K562 (cell line): ENCODE results near the gene PNMA8B. TPM values are rescaled to one million over a fixed set of nuclear protein-coding genes. Genes with fewer than 3 reads are reported as not detected.

Experiments used
- ARHGAP35 ChIP-seq: fragments of 450-650 bp; IDR thresholded peaks from 2 replicates; pipeline ENCODE4 v1.6.1; 2018; ENCODE audit not compliant: partially characterized antibody
- BHLHE40 ChIP-seq: IDR thresholded peaks from 2 replicates; pipeline ENCODE4 v1.6.1; 2011; ENCODE audit warnings: low read length, improper control_type of control experiment
- BRD9 ChIP-seq: fragments of 450-650 bp; IDR thresholded peaks from 2 replicates; pipeline ENCODE4 v1.6.1; 2018; ENCODE audit warnings: low read depth; ENCODE audit not compliant: partially characterized antibody
- EGR1 ChIP-seq: fragments of 450-650 bp; conservative IDR thresholded peaks from 2 replicates; pipeline ENCODE4 v1.6.1; 2017; ENCODE audit warnings: mild to moderate bottlenecking
- HDAC2 ChIP-seq: fragments of 450-650 bp; IDR thresholded peaks from 2 replicates; pipeline ENCODE4 v1.6.1; 2016; ENCODE audit warnings: mild to moderate bottlenecking
- MAZ ChIP-seq, 2 experiments: fragments of 450-650 bp in 1 of 2; sonication (generic) in 1 of 2; formaldehyde crosslinking; IDR thresholded peaks in 1 of 2; conservative IDR thresholded peaks in 1 of 2; 2 replicates each; pipeline versions ENCODE4 v1.4.0 to v1.5.0; 2020; ENCODE audit warnings: mild to moderate bottlenecking in 1 of 2, missing genetic modification reagents in 1 of 2
- NFE2L1 ChIP-seq: fragments of 450-650 bp; IDR thresholded peaks from 2 replicates; pipeline ENCODE4 v1.6.1; 2016; ENCODE audit warnings: missing genetic modification characterization, low read depth, mild to moderate bottlenecking, missing compliant biosample characterization, moderate library complexity, borderline replicate concordance
- RAD21 ChIP-seq, 2 experiments: fragments of 250-450 bp in 1 of 2; fragments of 450-650 bp in 1 of 2; sonication (Bioruptor Pico) in 1 of 2; formaldehyde crosslinking in 1 of 2; IDR thresholded peaks in 1 of 2; conservative IDR thresholded peaks in 1 of 2; 2 replicates each; pipeline versions ENCODE4 v1.4.0 to v1.8.0; 2020 to 2022; ENCODE audit warnings: mild to moderate bottlenecking in 2 of 2, moderate library complexity in 1 of 2
- SMC3 ChIP-seq: conservative IDR thresholded peaks from 2 replicates; pipeline ENCODE4 v1.6.1; 2011; ENCODE audit warnings: low read depth, low read length, improper control_type of control experiment; ENCODE audit not compliant: insufficient read depth
- SRF ChIP-seq, 2 experiments: fragments of 250-450, 450-650 bp in 1 of 2; sonication (Bioruptor Pico) in 1 of 2; sonication (generic) in 1 of 2; formaldehyde crosslinking; IDR thresholded peaks; 2 replicates each; pipeline versions ENCODE4 v1.5.0 to v1.5.1; 2020 to 2022; ENCODE audit warnings: mild to moderate bottlenecking in 1 of 2, missing genetic modification reagents in 1 of 2
- TARDBP ChIP-seq: fragments of 450-650 bp; IDR thresholded peaks from 2 replicates; pipeline ENCODE4 v1.6.1; 2016
- ZNF263 ChIP-seq: sonication (generic); formaldehyde crosslinking; IDR thresholded peaks from 2 replicates; pipeline ENCODE4 v1.8.0; 2022; ENCODE audit warnings: mild to moderate bottlenecking, missing genetic modification reagents, borderline replicate concordance
- ZNF431 ChIP-seq: sonication (generic); formaldehyde crosslinking; IDR thresholded peaks from 2 replicates; pipeline ENCODE4 v1.8.0; 2022; ENCODE audit warnings: mild to moderate bottlenecking, missing genetic modification reagents
- polyA plus RNA-seq, 8 experiments: library from polyadenylated mRNA; depleted of rRNA in 4 of 8; stranded (reverse) in 5 of 8; unstranded in 3 of 8; fragments of >200 nt; fragmentation: Nextera tagmentation in 2 of 8; fragmentation: Illumina TruSeq in 1 of 8; extraction: Ambion mirVana in 2 of 8; extraction: Trizol in 1 of 8; gene quantifications; 2 replicates each; pipeline versions ENCODE4 v1.2.1 to v1.2.3, GENCODE V29; 2011 to 2014; ENCODE audit warnings: inconsistent platforms in 1 of 8, missing spikeins in 1 of 8
- total RNA-seq, 7 experiments: library from RNA; depleted of rRNA in 6 of 7; stranded (reverse); fragments of >200 nt in 6 of 7; fragmentation: Illumina TruSeq in 2 of 7; extraction: Trizol in 2 of 7; gene quantifications; 2 replicates each; pipeline versions ENCODE4 v1.2.1 to v1.2.3, GENCODE V29; 2011 to 2021; ENCODE audit warnings: low replicate concordance in 1 of 7
- TF ChIP-seq, protein P1 (sequence below): fragments of 450-650 bp; IDR thresholded peaks from 2 replicates; pipeline ENCODE4 v1.6.1; 2018; ENCODE audit warnings: mild to moderate bottlenecking, low read depth; ENCODE audit not compliant: partially characterized antibody
- TF ChIP-seq, protein P2 (sequence below), 2 experiments: fragments of 450-650 bp; conservative IDR thresholded peaks; 2 replicates each; pipeline ENCODE4 v1.6.1; 2017; ENCODE audit warnings: mild to moderate bottlenecking in 2 of 2, moderate library complexity in 2 of 2
- TF ChIP-seq, protein P3 (sequence below), 3 experiments: IDR thresholded peaks in 2 of 3; conservative IDR thresholded peaks in 1 of 3; 2 replicates each; pipeline ENCODE4 v1.5.1; 2011 to 2012; ENCODE audit warnings: low read length in 3 of 3, mild to moderate bottlenecking in 3 of 3, control low read depth in 2 of 3, improper control_type of control experiment in 1 of 3, inconsistent platforms in 1 of 3, low read depth in 1 of 3, mixed read lengths in 1 of 3, moderate library complexity in 1 of 3; ENCODE audit not compliant: insufficient read depth in 2 of 3
- TF ChIP-seq, protein P4 (sequence below): fragments of 200-800 bp; sonication (Bioruptor generic); IDR thresholded peaks from 2 replicates; pipeline ENCODE4 v1.6.1; 2017; ENCODE audit warnings: missing genetic modification characterization, missing compliant biosample characterization

The PNMA8B gene
- total and polyA plus RNA-seq, 9 of the 15 experiments (the other 6 are each of a cell fraction or from before 2014, with no cell fraction given), result not detected

DNA sequence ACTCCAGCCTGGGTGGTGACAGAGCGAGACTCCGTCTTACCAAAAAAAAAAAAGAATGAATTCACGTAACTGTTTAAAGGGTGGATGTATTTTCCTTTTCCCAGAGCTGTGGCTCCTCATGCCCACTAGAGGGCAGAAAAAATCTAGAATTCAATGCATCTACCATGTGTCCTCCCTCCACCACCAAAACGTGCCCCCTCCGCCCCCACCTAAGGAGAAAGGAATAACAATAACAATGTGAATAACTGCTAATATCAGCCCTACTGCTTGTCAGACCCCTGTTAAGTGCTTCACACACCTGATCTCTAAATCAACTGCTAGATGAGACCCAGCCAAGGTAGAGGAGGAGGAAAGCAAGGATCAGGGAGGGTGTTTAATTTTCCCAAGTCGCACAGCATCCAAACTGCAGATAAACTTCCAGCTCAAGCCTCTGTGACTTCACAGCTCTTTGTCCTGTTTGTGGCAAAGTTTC is 20.2 kb upstream of the PNMA8B start (continued):
- TF ChIP-seq EGR1, result peak; percentile 61
- TF ChIP-seq TARDBP, result no peak
- TF ChIP-seq, protein P1, sequence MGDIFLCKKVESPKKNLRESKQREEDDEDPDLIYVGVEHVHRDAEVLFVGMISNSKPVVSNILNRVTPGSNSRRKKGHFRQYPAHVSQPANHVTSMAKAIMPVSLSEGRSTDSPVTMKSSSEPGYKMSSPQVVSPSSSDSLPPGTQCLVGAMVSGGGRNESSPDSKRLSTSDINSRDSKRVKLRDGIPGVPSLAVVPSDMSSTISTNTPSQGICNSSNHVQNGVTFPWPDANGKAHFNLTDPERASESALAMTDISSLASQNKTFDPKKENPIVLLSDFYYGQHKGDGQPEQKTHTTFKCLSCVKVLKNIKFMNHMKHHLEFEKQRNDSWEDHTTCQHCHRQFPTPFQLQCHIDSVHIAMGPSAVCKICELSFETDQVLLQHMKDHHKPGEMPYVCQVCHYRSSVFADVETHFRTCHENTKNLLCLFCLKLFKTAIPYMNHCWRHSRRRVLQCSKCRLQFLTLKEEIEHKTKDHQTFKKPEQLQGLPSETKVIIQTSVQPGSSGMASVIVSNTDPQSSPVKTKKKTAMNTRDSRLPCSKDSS, result no peak
- TF ChIP-seq BRD9, result peak; percentile 26
- peak in 1 of 2 experiments; percentile 27; a peak in 1 of 4 replicates for TF ChIP-seq MAZ (CRISPR knock-in tag; conservative IDR thresholded peaks at IDR 0.05 in 1 of 2, IDR thresholded peaks at IDR 0.05 in 1 of 2)
- TF ChIP-seq NFE2L1 (tag), result no peak
- peak; percentile 34; the same call in 1 of the 2 replicates for TF ChIP-seq BHLHE40
- TF ChIP-seq RAD21 (CRISPR knock-in tag; conservative IDR thresholded peaks at IDR 0.05 in 1 of 2, IDR thresholded peaks at IDR 0.05 in 1 of 2), result peak in 1 of 2 experiments; percentile 54; a peak in 2 of 4 replicates
- TF ChIP-seq SRF (CRISPR knock-in tag; IDR thresholded peaks at IDR 0.05), result no peak
- TF ChIP-seq, protein P2, sequence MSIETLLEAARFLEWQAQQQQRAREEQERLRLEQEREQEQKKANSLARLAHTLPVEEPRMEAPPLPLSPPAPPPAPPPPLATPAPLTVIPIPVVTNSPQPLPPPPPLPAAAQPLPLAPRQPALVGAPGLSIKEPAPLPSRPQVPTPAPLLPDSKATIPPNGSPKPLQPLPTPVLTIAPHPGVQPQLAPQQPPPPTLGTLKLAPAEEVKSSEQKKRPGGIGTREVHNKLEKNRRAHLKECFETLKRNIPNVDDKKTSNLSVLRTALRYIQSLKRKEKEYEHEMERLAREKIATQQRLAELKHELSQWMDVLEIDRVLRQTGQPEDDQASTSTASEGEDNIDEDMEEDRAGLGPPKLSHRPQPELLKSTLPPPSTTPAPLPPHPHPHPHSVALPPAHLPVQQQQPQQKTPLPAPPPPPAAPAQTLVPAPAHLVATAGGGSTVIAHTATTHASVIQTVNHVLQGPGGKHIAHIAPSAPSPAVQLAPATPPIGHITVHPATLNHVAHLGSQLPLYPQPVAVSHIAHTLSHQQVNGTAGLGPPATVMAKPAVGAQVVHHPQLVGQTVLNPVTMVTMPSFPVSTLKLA (conservative IDR thresholded peaks at IDR 0.05), result peak; percentile 36 to 41; a peak in 3 of 4 replicates
- no peak for TF ChIP-seq ARHGAP35
- TF ChIP-seq ZNF431 (CRISPR knock-in tag), result no peak
- TF ChIP-seq, protein P3, sequence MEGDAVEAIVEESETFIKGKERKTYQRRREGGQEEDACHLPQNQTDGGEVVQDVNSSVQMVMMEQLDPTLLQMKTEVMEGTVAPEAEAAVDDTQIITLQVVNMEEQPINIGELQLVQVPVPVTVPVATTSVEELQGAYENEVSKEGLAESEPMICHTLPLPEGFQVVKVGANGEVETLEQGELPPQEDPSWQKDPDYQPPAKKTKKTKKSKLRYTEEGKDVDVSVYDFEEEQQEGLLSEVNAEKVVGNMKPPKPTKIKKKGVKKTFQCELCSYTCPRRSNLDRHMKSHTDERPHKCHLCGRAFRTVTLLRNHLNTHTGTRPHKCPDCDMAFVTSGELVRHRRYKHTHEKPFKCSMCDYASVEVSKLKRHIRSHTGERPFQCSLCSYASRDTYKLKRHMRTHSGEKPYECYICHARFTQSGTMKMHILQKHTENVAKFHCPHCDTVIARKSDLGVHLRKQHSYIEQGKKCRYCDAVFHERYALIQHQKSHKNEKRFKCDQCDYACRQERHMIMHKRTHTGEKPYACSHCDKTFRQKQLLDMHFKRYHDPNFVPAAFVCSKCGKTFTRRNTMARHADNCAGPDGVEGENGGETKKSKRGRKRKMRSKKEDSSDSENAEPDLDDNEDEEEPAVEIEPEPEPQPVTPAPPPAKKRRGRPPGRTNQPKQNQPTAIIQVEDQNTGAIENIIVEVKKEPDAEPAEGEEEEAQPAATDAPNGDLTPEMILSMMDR (IDR thresholded peaks at IDR 0.05 in 2 of 3, conservative IDR thresholded peaks at IDR 0.05 in 1 of 3; ENCODE audit: insufficient read depth in 2 of 3, low read depth in 1 of 3, low read length in 3 of 3), result peak; percentile 57 to 79 (median 69)
- TF ChIP-seq HDAC2, result peak; percentile 59; the same call in 1 of the 2 replicates
- peak; percentile 31; the same call in 1 of the 2 replicates for TF ChIP-seq SMC3
- TF ChIP-seq, protein P4, sequence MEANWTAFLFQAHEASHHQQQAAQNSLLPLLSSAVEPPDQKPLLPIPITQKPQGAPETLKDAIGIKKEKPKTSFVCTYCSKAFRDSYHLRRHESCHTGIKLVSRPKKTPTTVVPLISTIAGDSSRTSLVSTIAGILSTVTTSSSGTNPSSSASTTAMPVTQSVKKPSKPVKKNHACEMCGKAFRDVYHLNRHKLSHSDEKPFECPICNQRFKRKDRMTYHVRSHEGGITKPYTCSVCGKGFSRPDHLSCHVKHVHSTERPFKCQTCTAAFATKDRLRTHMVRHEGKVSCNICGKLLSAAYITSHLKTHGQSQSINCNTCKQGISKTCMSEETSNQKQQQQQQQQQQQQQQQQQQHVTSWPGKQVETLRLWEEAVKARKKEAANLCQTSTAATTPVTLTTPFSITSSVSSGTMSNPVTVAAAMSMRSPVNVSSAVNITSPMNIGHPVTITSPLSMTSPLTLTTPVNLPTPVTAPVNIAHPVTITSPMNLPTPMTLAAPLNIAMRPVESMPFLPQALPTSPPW, result peak; percentile 53
- peak; percentile 38; the same call in 1 of the 2 replicates for TF ChIP-seq ZNF263 (CRISPR knock-in tag)
